HL-60 (cell line): ENCODE results near the gene DAZAP1.

Experiments used
- CTCF ChIP-seq: IDR thresholded peaks from one replicate; pipeline ENCODE4 v1.5.1; 2011; ENCODE audit warnings: low read length, control low read depth, inconsistent platforms; ENCODE audit not compliant: insufficient read depth
- POLR2AphosphoS5 ChIP-seq: IDR thresholded peaks from 2 replicates; pipeline ENCODE4 v1.6.1; 2012; ENCODE audit warnings: low read depth

DNA sequence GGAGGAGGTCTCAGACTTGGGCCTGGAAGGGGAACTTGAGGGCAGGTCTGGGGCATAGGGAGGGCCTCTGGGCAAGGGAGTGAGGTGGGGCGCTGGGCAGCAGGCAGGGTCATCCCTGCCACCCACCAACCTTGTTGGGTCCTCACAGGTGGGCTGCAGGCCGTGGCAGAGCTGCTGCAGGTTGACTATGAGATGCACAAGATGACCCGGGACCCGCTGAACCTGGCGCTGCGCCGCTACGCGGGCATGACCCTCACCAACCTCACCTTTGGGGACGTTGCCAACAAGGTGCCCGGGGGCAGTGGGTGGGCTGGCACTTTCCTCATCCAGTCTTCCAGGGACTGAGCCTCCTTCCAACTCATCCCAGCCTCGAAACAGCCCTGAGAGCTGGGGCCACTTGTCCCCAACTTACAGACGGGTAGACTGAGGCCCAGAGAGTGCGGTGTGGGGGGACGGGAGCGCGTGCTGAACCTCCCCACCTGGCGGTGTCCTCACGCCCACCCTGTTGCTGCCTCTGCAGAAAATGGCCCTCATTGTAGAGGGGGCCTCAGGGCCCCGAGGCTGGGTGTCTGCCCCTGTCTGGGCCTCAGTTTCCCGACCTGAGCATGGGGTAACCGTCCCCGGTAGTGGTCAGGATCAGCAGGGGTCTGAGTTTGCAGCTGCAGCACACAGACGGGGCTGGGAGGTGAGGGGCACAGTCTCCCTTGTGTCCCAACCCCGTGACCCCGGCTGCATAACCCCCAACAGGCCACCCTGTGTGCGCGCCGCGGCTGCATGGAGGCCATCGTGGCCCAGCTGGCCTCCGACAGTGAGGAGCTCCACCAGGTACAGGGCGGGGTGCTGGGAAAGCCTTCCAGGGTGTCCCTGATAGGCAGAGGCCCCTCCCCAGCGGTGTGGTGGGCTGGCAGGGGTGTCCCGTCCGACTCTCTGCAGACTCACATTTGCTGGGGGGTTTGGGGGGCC, 52.9 kb downstream of the DAZAP1 start:
- no peak for TF ChIP-seq POLR2AphosphoS5
- TF ChIP-seq CTCF = no peak
